SU-DHL-6 (cell line): ENCODE results near the gene RIPOR2.

Experiments used
- H2AFZ ChIP-seq: fragments of 200-600 bp; sonication (generic); 2 replicates; pipeline ENCODE4 v1.6.1; 2014; ENCODE audit warnings: low read depth, mild to moderate bottlenecking, moderate library complexity, mixed read lengths, antibody characterized with exemption, low read length; ENCODE audit not compliant: severe bottlenecking
- H3F3A ChIP-seq: fragments of 200-600 bp; shearing (Covaris generic); 2 replicates; pipeline ENCODE4 v1.6.0; 2016; ENCODE audit warnings: antibody characterized with exemption, mild to moderate bottlenecking; ENCODE audit not compliant: insufficient read depth
- H3K27ac ChIP-seq: fragments of 200-600 bp; sonication (generic); 2 replicates; pipeline ENCODE4 v1.5.1; 2016; ENCODE audit warnings: low read depth, mild to moderate bottlenecking, low read length, moderate library complexity, mixed read lengths
- H3K27me3 ChIP-seq: fragments of 200-600 bp; sonication (generic), shearing (Covaris generic); 2 replicates; pipeline ENCODE4 v1.6.0; 2014; ENCODE audit warnings: mild to moderate bottlenecking, low read length
- H3K36me3 ChIP-seq: fragments of 200-600 bp; sonication (generic); 2 replicates; pipeline ENCODE4 v1.6.1; 2014; ENCODE audit warnings: mild to moderate bottlenecking, low read length, mixed read lengths
- H3K4me2 ChIP-seq: fragments of 300-600, 200-600 bp; shearing (Covaris generic), sonication (generic); 2 replicates; pipeline ENCODE4 v1.6.0; 2014; ENCODE audit warnings: low read length, low read depth, mild to moderate bottlenecking; ENCODE audit not compliant: poor library complexity, severe bottlenecking
- H3K4me3 ChIP-seq: fragments of 200-600 bp; sonication (generic); 2 replicates; pipeline ENCODE4 v1.5.1; 2014; ENCODE audit warnings: antibody characterized with exemption, low read length, mild to moderate bottlenecking, mixed read lengths; ENCODE audit not compliant: insufficient read depth, poor library complexity, severe bottlenecking
- H3K79me2 ChIP-seq: fragments of 200-600 bp; sonication (generic); 2 replicates; pipeline ENCODE4 v1.6.1; 2014; ENCODE audit warnings: mild to moderate bottlenecking, low read length, moderate library complexity; ENCODE audit not compliant: insufficient read depth
- H3K9ac ChIP-seq: fragments of 200-600 bp; sonication (generic); 2 replicates; pipeline ENCODE4 v1.7.0; 2014; ENCODE audit warnings: mild to moderate bottlenecking, low read length
- H3K9me2 ChIP-seq: fragments of 200-600 bp; sonication (generic); replicated peaks from 2 replicates; pipeline ENCODE4 v1.6.1; 2014; ENCODE audit warnings: low read length; ENCODE audit not compliant: insufficient read depth
- H3K9me3 ChIP-seq: fragments of 200-600 bp; sonication (generic); 2 replicates; pipeline ENCODE4 v1.6.1; 2014; ENCODE audit warnings: low read length, mixed read lengths; ENCODE audit not compliant: insufficient read depth
- H4K20me1 ChIP-seq: fragments of 200-600 bp; sonication (generic); 2 replicates; pipeline ENCODE4 v1.6.1; 2014; ENCODE audit warnings: low read depth, mild to moderate bottlenecking, antibody characterized with exemption, low read length, moderate library complexity, mixed read lengths
- EZH2phosphoT487 ChIP-seq: fragments of 200-600 bp; sonication (generic), shearing (Covaris generic); conservative IDR thresholded peaks from 2 replicates; pipeline ENCODE4 v1.6.1; 2018; ENCODE audit warnings: mild to moderate bottlenecking, antibody characterized with exemption, low read length, moderate library complexity, mixed read lengths
- TF ChIP-seq, protein P1 (sequence below): fragments of 200-600 bp; sonication (generic); IDR thresholded peaks from one replicate; pipeline ENCODE4 v1.5.1; 2017; ENCODE audit warnings: antibody characterized with exemption, mild to moderate bottlenecking, low read length, moderate library complexity; ENCODE audit not compliant: insufficient read depth, poor library complexity, severe bottlenecking

RIPOR2 gene

DNA sequence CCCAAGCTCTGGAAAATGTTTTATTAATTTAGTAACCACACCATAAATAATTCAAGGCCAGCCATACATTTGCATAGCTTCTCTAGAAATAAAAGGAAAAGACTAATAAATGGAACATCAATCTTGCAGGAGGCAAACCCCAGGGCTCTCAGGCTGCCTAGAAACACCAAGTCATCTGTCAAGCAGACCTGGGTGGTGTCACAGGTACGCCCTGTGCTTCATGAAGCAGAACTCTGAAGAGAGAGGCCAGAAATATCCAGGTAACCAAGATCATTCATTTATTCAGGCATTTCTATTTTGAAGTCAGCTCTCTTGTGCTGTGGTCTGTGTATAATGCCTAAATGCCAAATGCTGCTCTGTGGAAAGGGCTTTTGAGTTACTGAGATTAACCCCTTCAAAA is 91.7 kb downstream of the RIPOR2 start:
- Histone ChIP-seq H3K9me3 (no peaks in the 10 kb centered on the region), H3K4me2 (no peak overlapping the region), H3K27me3 (no peaks in the 10 kb centered on the region), H3F3A (peaks cover 16% of the 10 kb centered on the region; the same call in 1 of the 2 replicates), H4K20me1 (no peaks in the 10 kb centered on the region), H3K4me3 (no peak overlapping the region), H3K9me2 (no peaks in the 10 kb centered on the region), H2AFZ (no peak overlapping the region), H3K27ac (no peak overlapping the region), H3K79me2 (no peaks in the 10 kb centered on the region), H3K36me3 (peaks cover 78% of the 10 kb centered on the region), H3K9ac (no peak overlapping the region)
- TF ChIP-seq, protein P1, sequence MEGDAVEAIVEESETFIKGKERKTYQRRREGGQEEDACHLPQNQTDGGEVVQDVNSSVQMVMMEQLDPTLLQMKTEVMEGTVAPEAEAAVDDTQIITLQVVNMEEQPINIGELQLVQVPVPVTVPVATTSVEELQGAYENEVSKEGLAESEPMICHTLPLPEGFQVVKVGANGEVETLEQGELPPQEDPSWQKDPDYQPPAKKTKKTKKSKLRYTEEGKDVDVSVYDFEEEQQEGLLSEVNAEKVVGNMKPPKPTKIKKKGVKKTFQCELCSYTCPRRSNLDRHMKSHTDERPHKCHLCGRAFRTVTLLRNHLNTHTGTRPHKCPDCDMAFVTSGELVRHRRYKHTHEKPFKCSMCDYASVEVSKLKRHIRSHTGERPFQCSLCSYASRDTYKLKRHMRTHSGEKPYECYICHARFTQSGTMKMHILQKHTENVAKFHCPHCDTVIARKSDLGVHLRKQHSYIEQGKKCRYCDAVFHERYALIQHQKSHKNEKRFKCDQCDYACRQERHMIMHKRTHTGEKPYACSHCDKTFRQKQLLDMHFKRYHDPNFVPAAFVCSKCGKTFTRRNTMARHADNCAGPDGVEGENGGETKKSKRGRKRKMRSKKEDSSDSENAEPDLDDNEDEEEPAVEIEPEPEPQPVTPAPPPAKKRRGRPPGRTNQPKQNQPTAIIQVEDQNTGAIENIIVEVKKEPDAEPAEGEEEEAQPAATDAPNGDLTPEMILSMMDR, result no peak
- no peak for TF ChIP-seq EZH2phosphoT487

DNA sequence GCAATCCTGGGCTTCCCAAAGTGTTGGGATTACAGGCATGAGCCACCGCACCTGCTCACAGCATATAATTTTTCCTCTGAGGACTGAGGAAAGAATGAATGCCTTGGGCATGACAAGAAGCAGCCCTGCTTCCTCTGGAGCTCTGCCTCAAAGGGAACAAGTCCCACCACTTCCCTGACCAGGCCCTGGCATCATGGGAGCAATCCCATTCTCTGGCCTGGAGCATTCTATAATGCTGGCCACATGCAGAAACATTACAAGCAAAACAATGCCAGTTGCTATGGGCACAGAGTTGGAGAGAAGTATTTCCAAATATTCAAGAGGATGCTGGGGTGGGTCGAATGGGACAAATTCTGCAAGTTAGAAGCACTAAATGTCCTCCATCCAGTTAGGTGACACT is 95.6 kb downstream of the RIPOR2 start:
- H3F3A ChIP-seq, result peaks cover 26% of the 10 kb centered on the region
- TF ChIP-seq, protein P1, result no peak
- TF ChIP-seq EZH2phosphoT487, result no peak
- H3K9ac ChIP-seq, result no peak overlapping the region
- H3K36me3 ChIP-seq, result peaks cover 70% of the 10 kb centered on the region
- no peak overlapping the region for H3K4me3 ChIP-seq
- no peaks in the 10 kb centered on the region for H3K9me3 ChIP-seq
- no peak overlapping the region for H3K4me2 ChIP-seq
- no peak overlapping the region for H3K27ac ChIP-seq
- H2AFZ ChIP-seq, result no peak overlapping the region
- no peaks in the 10 kb centered on the region for H3K27me3 ChIP-seq
- H3K9me2 ChIP-seq, result no peaks in the 10 kb centered on the region
- H3K79me2 ChIP-seq, result no peaks in the 10 kb centered on the region
- H4K20me1 ChIP-seq, result no peaks in the 10 kb centered on the region

DNA sequence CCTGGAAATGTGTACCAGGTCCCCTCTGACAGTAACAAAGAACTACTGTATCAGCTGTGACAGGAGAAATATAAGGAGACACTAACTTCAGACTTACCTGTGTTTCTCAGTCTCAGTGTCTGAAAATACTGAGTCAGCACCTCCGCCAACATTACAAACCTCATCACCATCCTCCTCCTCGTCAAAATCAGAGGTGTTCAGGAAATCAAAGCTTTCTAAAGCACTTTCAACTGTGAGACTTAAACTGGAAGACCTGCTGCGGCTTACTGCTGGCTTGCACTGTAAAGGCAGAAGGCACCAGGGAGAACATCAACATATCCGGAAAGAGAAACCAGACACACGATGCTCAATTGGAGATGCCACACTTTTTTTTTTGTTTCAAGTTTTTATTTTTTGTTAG is 96.8 kb downstream of the RIPOR2 start:
- Histone ChIP-seq H3K4me3 (no peak overlapping the region), H3K79me2 (no peaks in the 10 kb centered on the region), H3K9me2 (no peaks in the 10 kb centered on the region), H3K27me3 (no peaks in the 10 kb centered on the region), H3K9me3 (no peaks in the 10 kb centered on the region), H2AFZ (no peak overlapping the region), H3K27ac (no peak overlapping the region), H3K36me3 (peaks cover 71% of the 10 kb centered on the region), H3K4me2 (no peak overlapping the region), H3F3A (peaks cover 19% of the 10 kb centered on the region), H4K20me1 (no peaks in the 10 kb centered on the region), H3K9ac (no peak overlapping the region)
- TF ChIP-seq, protein P1, result no peak
- no peak for TF ChIP-seq EZH2phosphoT487

DNA sequence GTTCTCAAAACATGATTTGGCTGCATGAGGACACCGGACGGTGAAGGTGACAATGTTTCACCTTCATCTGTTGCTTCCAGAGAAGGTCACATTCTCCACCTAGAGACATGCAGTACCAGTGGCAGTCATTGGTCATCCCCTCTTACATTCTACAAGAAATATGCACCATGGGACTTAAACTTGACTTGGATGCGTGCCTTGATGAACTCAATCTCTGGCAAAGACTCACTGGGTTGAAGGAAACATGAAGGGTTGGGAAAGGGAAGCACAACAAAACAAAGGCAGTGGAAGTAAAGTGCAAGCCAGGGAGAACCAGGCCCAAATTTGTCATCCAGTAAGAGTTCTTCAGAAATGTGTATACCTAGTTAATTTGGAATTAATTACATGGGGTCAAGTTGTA is 97.7 kb downstream of the RIPOR2 start:
- Histone ChIP-seq H3K27ac (no peak overlapping the region), H3F3A (peaks cover 17% of the 10 kb centered on the region), H3K4me2 (no peak overlapping the region), H3K4me3 (no peak overlapping the region), H3K36me3 (peaks cover 68% of the 10 kb centered on the region), H4K20me1 (no peaks in the 10 kb centered on the region), H3K9ac (no peak overlapping the region), H3K9me3 (no peaks in the 10 kb centered on the region), H3K9me2 (no peaks in the 10 kb centered on the region), H2AFZ (no peak overlapping the region), H3K79me2 (no peaks in the 10 kb centered on the region), H3K27me3 (no peaks in the 10 kb centered on the region)
- TF ChIP-seq EZH2phosphoT487, result no peak
- TF ChIP-seq, protein P1, result no peak
